ENCODE measurements around the gene EXOSC5.
"Not testable (repeated sequence)": the region's sequence is repeated elsewhere in the genome, so short reads cannot be mapped to it uniquely, and the experiment has no call there.

EXOSC5 gene

GRCh38 chr19:41439441-41440222, 42.5 kb upstream of the EXOSC5 start, which contains the start of gene DMAC2:
TSS of gene DMAC2 (minus strand) at chr19:41439912. CDS start at chr19:41439899, 13 bp downstream.
- DNase-seq (ENCODE audit: low spot score): peak; percentile 98

DNA sequence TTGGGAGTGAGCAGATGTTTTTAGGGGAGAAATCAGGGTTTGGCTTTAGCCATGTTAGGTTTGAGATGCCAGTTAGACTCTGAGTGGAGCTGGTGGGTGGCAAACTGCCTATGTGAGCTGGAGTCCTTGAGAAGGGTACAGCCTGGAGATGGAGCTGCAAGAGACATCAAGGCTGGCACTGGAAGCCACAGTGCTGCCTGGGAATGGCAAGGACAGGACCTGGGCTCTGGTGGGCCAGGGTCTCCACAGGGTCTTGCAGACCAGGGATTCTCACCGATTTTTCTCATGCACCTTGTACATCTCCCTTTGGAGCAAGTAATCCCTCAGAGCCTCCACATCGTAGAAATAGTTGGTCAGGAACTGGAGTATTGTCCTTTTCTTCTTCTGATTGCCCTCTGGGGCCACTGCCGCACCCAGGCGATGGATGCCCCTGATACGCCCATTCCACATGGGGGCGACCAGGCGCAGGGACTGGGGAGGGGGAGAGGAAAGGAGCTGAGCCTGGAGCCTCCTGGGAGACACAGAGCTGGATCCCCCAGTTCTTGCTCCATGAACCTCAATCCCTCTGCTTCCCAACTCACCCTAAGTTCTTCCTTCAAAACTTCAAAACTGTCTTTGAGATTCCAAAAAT, 40.9 kb upstream of the EXOSC5 start:
- TF ChIP-seq, protein P1, sequence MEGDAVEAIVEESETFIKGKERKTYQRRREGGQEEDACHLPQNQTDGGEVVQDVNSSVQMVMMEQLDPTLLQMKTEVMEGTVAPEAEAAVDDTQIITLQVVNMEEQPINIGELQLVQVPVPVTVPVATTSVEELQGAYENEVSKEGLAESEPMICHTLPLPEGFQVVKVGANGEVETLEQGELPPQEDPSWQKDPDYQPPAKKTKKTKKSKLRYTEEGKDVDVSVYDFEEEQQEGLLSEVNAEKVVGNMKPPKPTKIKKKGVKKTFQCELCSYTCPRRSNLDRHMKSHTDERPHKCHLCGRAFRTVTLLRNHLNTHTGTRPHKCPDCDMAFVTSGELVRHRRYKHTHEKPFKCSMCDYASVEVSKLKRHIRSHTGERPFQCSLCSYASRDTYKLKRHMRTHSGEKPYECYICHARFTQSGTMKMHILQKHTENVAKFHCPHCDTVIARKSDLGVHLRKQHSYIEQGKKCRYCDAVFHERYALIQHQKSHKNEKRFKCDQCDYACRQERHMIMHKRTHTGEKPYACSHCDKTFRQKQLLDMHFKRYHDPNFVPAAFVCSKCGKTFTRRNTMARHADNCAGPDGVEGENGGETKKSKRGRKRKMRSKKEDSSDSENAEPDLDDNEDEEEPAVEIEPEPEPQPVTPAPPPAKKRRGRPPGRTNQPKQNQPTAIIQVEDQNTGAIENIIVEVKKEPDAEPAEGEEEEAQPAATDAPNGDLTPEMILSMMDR (IDR thresholded peaks at IDR 0.05): no peak
- Histone ChIP-seq H3K4me3 (no peak overlapping the region), H3K27ac (no peak overlapping the region)
- DNase-seq (ENCODE audit: low spot score): no peak

More at GRCh38 chr19:41439441-41440222, 42.5 kb upstream of the EXOSC5 start, which contains the start of gene DMAC2:
- peak within 1 kb of the TSS; percentile 84 to 95 for H3K27ac ChIP-seq
- peak within 1 kb of the TSS; percentile 83 for H3K4me3 ChIP-seq
- TF ChIP-seq, protein P1 (IDR thresholded peaks at IDR 0.05): no peak

GRCh38 chr19:41436674-41436951, 39.5 kb upstream of the EXOSC5 start:
- Histone ChIP-seq H3K27ac (no peak overlapping the region), H3K4me3 (no peak overlapping the region)
- TF ChIP-seq, protein P1 (IDR thresholded peaks at IDR 0.05): no peak
- DNase-seq (ENCODE audit: low spot score): no peak

DNA sequence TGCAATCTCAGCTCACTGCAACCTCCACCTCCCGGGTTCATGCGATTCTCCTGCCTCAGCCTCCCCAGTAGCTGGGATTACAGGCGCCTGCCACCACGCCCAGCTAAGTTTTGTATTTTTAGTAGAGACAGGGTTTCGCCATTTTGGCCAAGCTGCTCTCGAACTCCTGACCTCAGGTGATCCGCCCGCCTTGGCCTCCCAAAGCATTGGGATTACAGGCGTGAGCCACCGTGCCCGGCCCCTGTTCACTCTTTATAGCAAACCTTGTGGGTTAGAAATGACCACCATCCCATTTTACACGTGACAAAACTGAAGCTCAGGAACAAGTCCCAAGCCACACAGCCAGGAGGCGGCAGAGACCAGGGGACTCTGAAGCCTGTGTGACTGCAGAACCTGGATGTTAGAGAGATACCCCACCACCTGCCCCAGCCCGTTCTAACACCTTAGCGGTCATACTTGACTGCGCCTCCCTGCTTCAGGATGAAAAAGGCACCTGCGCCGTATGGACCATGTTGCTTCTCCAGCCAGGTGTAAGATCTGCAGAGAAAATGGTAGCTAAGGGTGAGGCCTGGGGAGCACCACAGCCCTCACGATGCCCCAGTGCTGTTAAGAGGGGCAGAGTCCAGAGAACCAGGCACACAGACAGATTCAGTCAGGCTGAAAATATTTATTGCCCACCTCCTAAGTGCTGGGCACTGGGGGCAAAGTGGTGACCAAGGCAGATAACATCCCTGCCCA, 38.9 kb upstream of the EXOSC5 start:
- Histone ChIP-seq H3K27ac (no peak overlapping the region), H3K4me3 (no peak overlapping the region)
- TF ChIP-seq, protein P1 (IDR thresholded peaks at IDR 0.05): no peak
- no peak for DNase-seq (ENCODE audit: low spot score)

DNA sequence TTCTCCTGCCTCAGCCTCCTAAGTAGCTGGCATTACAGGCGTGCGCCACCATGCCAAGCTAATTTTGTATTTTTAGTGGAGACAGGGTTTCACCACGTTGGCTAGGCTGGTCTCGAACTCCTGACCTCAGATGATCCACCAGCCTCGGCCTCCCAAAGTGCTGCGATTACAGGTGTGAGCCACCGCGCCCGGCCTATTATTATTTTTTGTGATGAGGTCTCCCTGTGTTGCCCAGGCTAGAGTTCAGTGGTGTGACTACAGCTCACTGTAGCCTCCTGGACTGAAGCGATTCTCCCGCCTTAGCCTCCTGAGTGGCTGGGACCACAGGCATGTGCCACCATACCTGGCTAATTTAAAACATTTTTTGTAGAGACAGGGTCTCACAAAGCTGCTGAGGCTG, 38.2 kb upstream of the EXOSC5 start:
- H3K27ac ChIP-seq; H3K4me3 ChIP-seq; DNase-seq (ENCODE audit: low spot score): not testable (repeated sequence)

- no peak for DNase-seq (ENCODE audit: low spot score)
- TF ChIP-seq, protein P1 (IDR thresholded peaks at IDR 0.05): no peak
- H3K4me3 ChIP-seq: no peak overlapping the region
- H3K27ac ChIP-seq: no peak overlapping the region
Observed at GRCh38 chr19:41434450-41434849, 37.3 kb upstream of the EXOSC5 start.

GRCh38 chr19:41433171-41433570, 36.0 kb upstream of the EXOSC5 start:
- no peak overlapping the region for H3K4me3 ChIP-seq

More at GRCh38 chr19:41433171-41433570, 36.0 kb upstream of the EXOSC5 start:
- H3K27ac ChIP-seq: no peak overlapping the region
- DNase-seq (ENCODE audit: low spot score): no peak
- TF ChIP-seq, protein P1 (IDR thresholded peaks at IDR 0.05): no peak

Data from coronary artery (tissue), 2 donors.